HEK293T (cell line): ENCODE measurements around the gene CYYR1.

ENCODE experiments used
- FOXK2 ChIP-seq: fragments of 450-650 bp; IDR thresholded peaks from 2 replicates; pipeline ENCODE4 v1.6.1; 2016; ENCODE audit warnings: mild to moderate bottlenecking
- SUZ12 ChIP-seq: fragments of 450-650 bp; IDR thresholded peaks from 2 replicates; pipeline ENCODE4 v1.6.1; 2016; ENCODE audit warnings: mild to moderate bottlenecking

DNA sequence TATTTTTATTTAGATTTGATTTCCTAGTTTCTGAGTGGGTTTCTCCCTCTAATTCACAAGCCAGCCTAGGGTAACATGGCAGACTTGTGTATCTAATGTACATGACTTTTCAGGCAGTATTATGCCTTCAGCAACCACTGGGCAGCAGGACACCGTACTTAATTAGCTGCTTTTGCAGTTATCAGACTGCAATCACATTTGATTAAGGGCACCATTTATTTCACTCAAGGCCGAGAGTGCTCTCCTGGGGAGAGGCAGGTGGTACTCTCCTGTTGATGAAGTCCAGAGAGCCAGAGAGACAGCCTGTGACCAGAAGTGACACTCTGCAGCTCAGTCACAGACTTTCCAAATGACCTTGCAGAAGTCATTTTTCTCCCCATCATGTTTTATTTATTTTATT lies 18.7 kb downstream of the CYYR1 start:
- TF ChIP-seq FOXK2 (no peak), SUZ12 (no peak)
